Karpas-422 (cell line): ENCODE results near the gene SALL4. TPM values are rescaled to one million over a fixed set of nuclear protein-coding genes. Genes with fewer than 3 reads are reported as not detected.
"Not testable (repeated sequence)": the region's sequence is repeated elsewhere in the genome, so short reads cannot be mapped to it uniquely, and the experiment has no call there.

Experiments used
- DNase-seq: peaks from one replicate; pipeline ENCODE4 v3.0.0-alpha.2; 2015
- H2AFZ ChIP-seq: fragments of 200-600 bp; sonication (generic); 2 replicates; pipeline ENCODE4 v1.6.1; 2014; ENCODE audit warnings: antibody characterized with exemption, low read length, mixed read lengths
- H3K27ac ChIP-seq: fragments of 200-600 bp; sonication (generic); 2 replicates; pipeline ENCODE4 v1.5.1; 2014; ENCODE audit warnings: mild to moderate bottlenecking, low read length, moderate library complexity
- H3K27me3 ChIP-seq: fragments of 200-600 bp; sonication (generic); 2 replicates; pipeline ENCODE4 v1.6.1; 2014; ENCODE audit warnings: low read length, mixed read lengths
- H3K36me3 ChIP-seq: fragments of 200-600 bp; sonication (generic); 2 replicates; pipeline ENCODE4 v1.6.1; 2014; ENCODE audit warnings: low read length, mixed read lengths; ENCODE audit not compliant: insufficient read depth
- H3K4me1 ChIP-seq: fragments of 200-600 bp; sonication (generic); 2 replicates; pipeline ENCODE4 v1.6.1; 2014; ENCODE audit warnings: mild to moderate bottlenecking, low read length, mixed read lengths
- H3K4me2 ChIP-seq: fragments of 200-600 bp; sonication (generic); 2 replicates; pipeline ENCODE4 v1.6.1; 2014; ENCODE audit warnings: low read length, low read depth, mild to moderate bottlenecking; ENCODE audit not compliant: poor library complexity, severe bottlenecking
- H3K4me3 ChIP-seq: fragments of 200-600 bp; sonication (generic); 2 replicates; pipeline ENCODE4 v1.5.1; 2014; ENCODE audit warnings: mild to moderate bottlenecking, antibody characterized with exemption, low read length, mixed read lengths
- H3K79me2 ChIP-seq: fragments of 200-600 bp; sonication (generic); 2 replicates; pipeline ENCODE4 v1.6.1; 2014; ENCODE audit warnings: mild to moderate bottlenecking, low read length, mixed read lengths
- H3K9ac ChIP-seq: fragments of 200-600 bp; sonication (generic); 2 replicates; pipeline ENCODE4 v1.6.0; 2014; ENCODE audit warnings: low read length
- H3K9me2 ChIP-seq: fragments of 200-600 bp; sonication (generic), shearing (Covaris generic); replicated peaks from 2 replicates; pipeline ENCODE4 v1.6.0; 2014; ENCODE audit warnings: mild to moderate bottlenecking, low read length, moderate library complexity; ENCODE audit not compliant: insufficient read depth
- H3K9me3 ChIP-seq: fragments of 300-700, 200-600 bp; sonication (generic); 2 replicates; pipeline ENCODE4 v1.6.1; 2014; ENCODE audit warnings: low read length, mixed read lengths
- H4K20me1 ChIP-seq: fragments of 200-600 bp; sonication (generic); 2 replicates; pipeline ENCODE4 v1.6.1; 2014; ENCODE audit warnings: mild to moderate bottlenecking, antibody characterized with exemption, low read length, low read depth; ENCODE audit not compliant: insufficient read depth
- total RNA-seq: library from RNA; depleted of rRNA; stranded (reverse); fragments of >200 nt; shearing (Covaris generic); gene quantifications from 2 replicates; pipeline ENCODE4 v1.2.3, GENCODE V29; 2014; ENCODE audit warnings: low replicate concordance

Gene SALL4
- total RNA-seq, 1 experiment from 2014 or later, result not detected

DNA sequence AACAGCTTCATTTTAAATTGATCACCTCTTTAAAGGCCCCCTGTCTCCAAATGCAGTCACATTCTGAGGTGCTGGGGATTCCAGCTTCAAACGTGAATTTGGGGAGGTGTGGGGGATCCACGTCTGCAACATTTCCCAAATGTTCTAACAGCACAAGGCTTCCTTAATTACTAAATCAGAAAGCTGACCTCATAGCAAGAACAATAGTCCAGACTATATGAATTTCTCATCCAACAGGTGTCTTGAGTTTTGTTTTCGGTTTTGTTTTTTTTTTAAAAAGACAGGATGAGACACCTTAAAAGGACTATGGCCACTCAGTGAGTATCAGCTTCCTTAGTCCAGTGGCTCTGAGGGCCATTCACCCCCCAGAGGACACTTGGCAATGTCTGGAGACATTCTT is 45.7 kb downstream of the SALL4 start:
- Histone ChIP-seq H3K4me3 (no peak overlapping the region), H3K79me2 (no peaks in the 10 kb centered on the region), H4K20me1 (no peaks in the 10 kb centered on the region), H3K9me2 (no peaks in the 10 kb centered on the region), H3K27ac (no peak overlapping the region), H3K9ac (no peak overlapping the region), H2AFZ (no peak overlapping the region), H3K36me3 (no peaks in the 10 kb centered on the region), H3K9me3 (no peaks in the 10 kb centered on the region), H3K4me1 (no peaks in the 10 kb centered on the region), H3K27me3 (no peaks in the 10 kb centered on the region), H3K4me2 (no peak overlapping the region)
- DNase-seq, result no peak

DNA sequence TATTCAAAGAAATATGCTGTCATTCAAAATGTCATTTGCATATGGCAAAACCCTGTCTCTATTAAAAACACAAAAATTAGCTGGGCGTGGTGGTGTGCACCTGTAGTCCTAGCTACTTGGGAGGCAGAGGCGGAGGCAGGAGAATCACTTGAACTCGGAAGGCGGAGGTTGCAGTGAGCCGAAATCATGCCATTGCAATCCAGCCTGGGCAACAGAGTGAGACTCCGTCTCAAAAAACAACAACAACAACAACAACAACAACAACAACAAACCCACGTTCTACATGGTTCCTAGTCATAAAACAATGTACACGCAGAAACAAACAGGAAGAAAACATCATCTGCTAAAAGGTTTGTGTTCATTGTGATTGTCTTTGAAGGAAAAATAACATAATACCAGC is 49.1 kb downstream of the SALL4 start:
- DNase-seq, H3K36me3 ChIP-seq, H3K27ac ChIP-seq, H3K27me3 ChIP-seq, H3K79me2 ChIP-seq, H3K9me3 ChIP-seq, H3K9me2 ChIP-seq, H3K9ac ChIP-seq, H3K4me3 ChIP-seq, H3K4me1 ChIP-seq, H4K20me1 ChIP-seq, H3K4me2 ChIP-seq, H2AFZ ChIP-seq: not testable (repeated sequence)

DNA sequence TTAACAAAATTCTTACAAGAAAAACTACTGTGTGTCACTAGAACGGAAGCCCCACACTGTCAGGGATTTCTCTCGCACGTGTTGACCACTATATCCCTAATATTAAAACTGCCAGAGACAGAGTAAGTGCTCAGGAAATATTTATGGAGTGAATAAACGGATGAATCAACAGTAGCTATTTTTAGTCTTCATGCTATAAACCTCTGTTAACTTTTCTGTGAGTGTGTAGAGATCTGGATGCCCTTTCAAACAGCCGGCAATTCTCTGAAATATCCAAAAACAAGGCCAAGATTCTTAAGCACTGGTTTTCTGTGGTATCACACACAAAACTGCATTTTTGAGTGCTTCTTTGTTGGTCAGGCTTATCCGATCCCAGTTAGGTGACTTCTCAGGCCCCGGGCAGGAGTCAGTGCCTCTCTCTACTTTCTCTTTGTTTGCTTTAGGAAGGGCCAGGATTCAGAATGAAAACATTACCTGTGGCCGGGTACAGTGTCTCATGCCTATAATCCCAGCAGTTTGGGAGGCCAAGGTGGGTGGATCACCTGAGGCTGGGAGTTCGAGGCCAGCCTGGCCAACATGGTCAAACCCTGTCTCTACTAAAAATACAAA is 49.9 kb downstream of the SALL4 start:
- Histone ChIP-seq H3K4me1 (no peaks in the 10 kb centered on the region), H3K9ac (no peak overlapping the region), H3K4me2 (no peak overlapping the region), H2AFZ (no peak overlapping the region), H3K4me3 (no peak overlapping the region), H3K36me3 (no peaks in the 10 kb centered on the region), H3K9me2 (no peaks in the 10 kb centered on the region), H3K27me3 (no peaks in the 10 kb centered on the region), H4K20me1 (no peaks in the 10 kb centered on the region), H3K9me3 (no peaks in the 10 kb centered on the region), H3K79me2 (no peaks in the 10 kb centered on the region), H3K27ac (no peak overlapping the region)
- DNase-seq, result no peak

DNA sequence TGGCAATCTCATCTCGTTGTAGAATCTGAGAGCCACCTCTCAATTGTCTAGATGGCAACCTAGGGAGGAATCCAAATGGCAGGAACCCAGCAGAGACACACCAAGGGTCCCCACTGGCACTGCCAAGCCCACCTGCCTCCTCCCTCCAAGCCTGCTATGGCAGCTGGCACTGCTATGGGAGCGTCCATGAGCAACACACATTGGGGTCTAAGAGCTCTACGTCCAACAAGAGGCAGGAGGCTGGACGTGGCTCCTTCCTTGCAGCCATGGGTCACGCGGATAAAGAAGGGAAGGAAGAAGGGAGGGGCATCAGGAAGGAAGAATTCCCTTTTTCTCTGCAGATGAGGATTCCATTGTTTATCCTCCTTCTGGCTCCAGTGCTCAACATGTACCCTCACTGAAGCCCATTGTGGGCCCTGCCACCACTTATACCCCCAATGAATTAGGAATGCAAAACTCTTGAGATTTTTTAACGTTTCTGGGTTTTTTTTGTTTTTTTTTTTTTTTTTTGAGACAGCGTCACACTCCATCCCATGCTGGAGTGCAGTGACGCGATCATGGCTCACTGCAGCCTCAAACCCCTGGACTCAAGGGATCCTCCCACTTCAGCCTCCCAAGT is 51.4 kb downstream of the SALL4 start:
- Histone ChIP-seq H3K4me1 (no peaks in the 10 kb centered on the region), H3K27ac (no peak overlapping the region), H3K4me2 (no peak overlapping the region), H3K27me3 (no peaks in the 10 kb centered on the region), H3K9me2 (no peaks in the 10 kb centered on the region), H3K9me3 (no peaks in the 10 kb centered on the region), H3K36me3 (no peaks in the 10 kb centered on the region), H2AFZ (no peak overlapping the region), H3K4me3 (no peak overlapping the region), H4K20me1 (no peaks in the 10 kb centered on the region), H3K79me2 (no peaks in the 10 kb centered on the region), H3K9ac (no peak overlapping the region)
- DNase-seq, result no peak

DNA sequence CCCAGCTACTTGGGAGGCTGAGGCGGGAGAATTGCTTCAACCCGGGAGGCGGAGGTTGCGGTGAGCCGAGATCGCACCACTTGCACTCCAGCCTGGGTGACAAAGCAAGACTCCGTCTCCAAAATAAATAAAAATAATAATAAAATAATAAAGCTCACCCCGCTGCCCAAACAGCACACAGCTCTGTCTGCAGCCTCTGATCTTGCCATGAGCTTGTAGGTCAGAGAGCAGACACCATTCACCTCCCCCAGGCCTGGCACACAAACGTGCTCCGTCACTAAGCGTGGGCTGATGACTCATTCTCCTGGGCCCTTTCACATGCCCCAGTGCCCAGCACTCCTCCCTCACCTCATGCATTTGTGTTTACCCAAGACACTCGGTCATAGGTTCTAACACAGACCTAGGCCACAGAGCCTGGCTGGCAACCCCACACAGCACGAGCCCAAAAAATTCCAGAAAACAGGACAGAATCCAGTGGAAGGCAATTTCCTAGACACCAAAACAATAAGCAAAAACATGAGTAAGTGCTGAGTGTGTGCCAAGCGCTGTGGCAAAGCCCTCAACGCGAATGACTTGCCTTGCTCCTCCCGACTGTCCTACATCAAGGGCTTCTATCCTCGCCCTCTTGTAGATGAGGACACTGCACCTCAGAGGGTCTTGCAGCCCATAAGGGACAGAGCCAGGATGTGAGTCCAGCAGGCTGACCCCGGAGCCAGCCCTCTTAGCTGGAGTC is 52.1 kb downstream of the SALL4 start:
- no peak overlapping the region for H3K9ac ChIP-seq
- no peaks in the 10 kb centered on the region for H3K4me1 ChIP-seq
- no peak overlapping the region for H2AFZ ChIP-seq
- no peaks in the 10 kb centered on the region for H4K20me1 ChIP-seq
- no peaks in the 10 kb centered on the region for H3K79me2 ChIP-seq
- no peak for DNase-seq
- H3K9me2 ChIP-seq, result no peaks in the 10 kb centered on the region
- H3K36me3 ChIP-seq, result no peaks in the 10 kb centered on the region
- no peaks in the 10 kb centered on the region for H3K27me3 ChIP-seq
- no peak overlapping the region for H3K27ac ChIP-seq
- no peaks in the 10 kb centered on the region for H3K9me3 ChIP-seq
- H3K4me2 ChIP-seq, result no peak overlapping the region
- H3K4me3 ChIP-seq, result no peak overlapping the region

DNA sequence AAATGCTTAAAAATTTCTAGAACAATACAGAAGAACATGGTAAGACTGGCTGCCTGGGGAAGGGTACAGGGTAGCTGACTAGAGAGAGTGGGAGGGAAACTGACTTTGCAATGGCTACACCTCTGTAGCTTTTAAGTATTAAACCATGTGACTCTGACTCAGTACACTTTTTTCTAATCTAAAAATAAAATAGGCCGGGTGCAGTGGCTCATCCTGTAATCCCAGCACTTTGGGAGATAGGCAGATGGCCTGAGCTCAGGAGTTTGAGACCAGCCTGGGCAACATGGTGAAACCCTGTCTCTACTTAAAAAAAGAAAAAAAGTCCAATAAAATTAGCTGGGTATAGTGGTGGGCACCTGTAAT is 52.7 kb downstream of the SALL4 start:
- Histone ChIP-seq H3K4me3 (no peak overlapping the region), H2AFZ (no peak overlapping the region), H3K27ac (no peak overlapping the region), H3K9ac (no peak overlapping the region), H3K4me2 (no peak overlapping the region), H3K79me2 (no peaks in the 10 kb centered on the region), H3K4me1 (no peaks in the 10 kb centered on the region), H3K9me3 (no peaks in the 10 kb centered on the region), H3K27me3 (no peaks in the 10 kb centered on the region), H3K36me3 (no peaks in the 10 kb centered on the region), H3K9me2 (no peaks in the 10 kb centered on the region), H4K20me1 (no peaks in the 10 kb centered on the region)
- no peak for DNase-seq

DNA sequence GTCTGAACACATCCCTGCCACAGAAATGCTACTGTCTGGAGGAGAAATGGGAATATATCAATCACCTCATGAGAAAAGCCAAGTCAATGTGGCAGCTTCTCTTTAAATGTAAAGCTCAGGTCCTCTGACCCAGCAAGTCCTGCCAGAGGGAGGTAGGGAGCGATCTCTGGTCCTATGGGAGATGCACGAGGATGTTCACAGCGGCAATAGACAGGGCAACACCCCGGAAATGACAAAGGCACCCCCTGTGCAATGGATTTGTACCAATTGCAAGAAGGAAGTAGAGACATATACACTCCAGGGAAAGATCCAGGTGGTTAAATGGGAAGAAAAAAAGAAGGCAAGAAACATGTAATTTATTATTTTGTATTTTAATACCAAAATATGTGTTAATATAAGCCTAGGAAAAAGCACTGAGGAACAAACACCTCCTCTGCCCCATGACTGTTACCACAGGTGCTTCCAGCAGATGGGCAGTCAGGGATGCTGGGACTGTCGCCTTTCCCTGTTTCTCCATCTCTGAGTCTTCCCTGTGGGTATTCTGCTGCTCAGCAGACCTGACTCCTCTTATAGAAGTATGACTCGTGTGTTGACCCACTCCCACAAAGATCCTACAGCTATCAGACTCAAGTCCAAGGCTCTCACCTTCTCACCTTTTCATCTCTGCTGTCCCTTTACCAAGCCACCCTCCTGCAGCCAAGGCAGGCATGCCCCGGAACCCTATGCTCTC is 55.0 kb downstream of the SALL4 start:
- no peaks in the 10 kb centered on the region for H3K36me3 ChIP-seq
- H2AFZ ChIP-seq, result no peak overlapping the region
- no peaks in the 10 kb centered on the region for H3K79me2 ChIP-seq
- H3K27me3 ChIP-seq, result no peaks in the 10 kb centered on the region
- H3K4me2 ChIP-seq, result no peak overlapping the region
- no peaks in the 10 kb centered on the region for H3K9me3 ChIP-seq
- H3K9ac ChIP-seq, result no peak overlapping the region
- H3K4me3 ChIP-seq, result no peak overlapping the region
- H3K4me1 ChIP-seq, result no peaks in the 10 kb centered on the region
- H3K9me2 ChIP-seq, result no peaks in the 10 kb centered on the region
- no peak overlapping the region for H3K27ac ChIP-seq
- no peaks in the 10 kb centered on the region for H4K20me1 ChIP-seq
- no peak for DNase-seq

DNA sequence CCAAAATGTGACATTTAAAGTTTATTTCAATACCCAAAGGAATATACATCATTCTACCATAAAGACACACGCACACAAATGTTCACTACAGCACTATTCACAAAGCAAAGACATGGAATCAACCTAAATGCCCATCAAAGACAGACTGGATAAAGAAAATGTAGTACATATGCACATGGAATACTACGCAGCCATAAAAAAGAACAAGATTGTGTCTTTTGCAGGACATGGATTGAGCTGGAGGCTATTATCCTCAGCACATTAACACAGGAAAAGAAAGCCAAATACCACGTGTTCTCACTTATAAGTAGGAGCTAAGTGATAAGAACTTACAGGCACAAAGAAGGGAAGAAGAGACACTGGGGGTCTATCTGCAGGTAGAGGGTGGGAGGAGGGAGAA is 56.5 kb downstream of the SALL4 start:
- Histone ChIP-seq H3K9ac (no peak overlapping the region), H4K20me1 (no peaks in the 10 kb centered on the region), H2AFZ (no peak overlapping the region), H3K4me1 (no peaks in the 10 kb centered on the region), H3K4me3 (no peak overlapping the region), H3K9me3 (no peaks in the 10 kb centered on the region), H3K27me3 (no peaks in the 10 kb centered on the region), H3K36me3 (no peaks in the 10 kb centered on the region), H3K4me2 (no peak overlapping the region), H3K79me2 (no peaks in the 10 kb centered on the region), H3K9me2 (no peaks in the 10 kb centered on the region), H3K27ac (no peak overlapping the region)
- DNase-seq, result no peak
